ENCODE measurements around the gene DCLRE1C.
"Not testable (repeated sequence)": the region's sequence is repeated elsewhere in the genome, so short reads cannot be mapped to it uniquely, and the experiment has no call there.

DCLRE1C gene

GRCh38 chr10:14954001-14954770 lies at the start of gene DCLRE1C:
TSS of gene DCLRE1C (minus strand) at chr10:14954096. CDS start at chr10:14954010, 86 bp downstream.
- Mint-ChIP-seq H3K4me1 (ENCODE audit: low read depth) (peaks cover 47% of the 10 kb centered on the region), H3K27ac (peak within 1 kb of the TSS; percentile 92), H3K36me3 (ENCODE audit: low read depth) (peaks cover 11% of the 10 kb centered on the region), H3K9me3 (no peaks in the 10 kb centered on the region), H3K27me3 (ENCODE audit: low read depth) (no peaks in the 10 kb centered on the region), H3K4me3 (peak within 1 kb of the TSS; percentile 86)

- H3K27ac Mint-ChIP-seq: no peak overlapping the region
- no peaks in the 10 kb centered on the region for H3K36me3 Mint-ChIP-seq (ENCODE audit: low read depth)
- no peak overlapping the region for H3K4me3 Mint-ChIP-seq
- H3K9me3 Mint-ChIP-seq: no peaks in the 10 kb centered on the region
- H3K27me3 Mint-ChIP-seq (ENCODE audit: low read depth): peaks cover 4% of the 10 kb centered on the region
- H3K4me1 Mint-ChIP-seq (ENCODE audit: low read depth): peaks cover 8% of the 10 kb centered on the region
Measured at GRCh38 chr10:14995964-14996565, 42.2 kb upstream of the DCLRE1C start.

- not testable (repeated sequence) for H3K27me3 Mint-ChIP-seq (ENCODE audit: low read depth); H3K9me3 Mint-ChIP-seq; H3K36me3 Mint-ChIP-seq (ENCODE audit: low read depth); H3K4me3 Mint-ChIP-seq; H3K27ac Mint-ChIP-seq
- H3K4me1 Mint-ChIP-seq (ENCODE audit: low read depth): peaks cover 12% of the 10 kb centered on the region
Measured at GRCh38 chr10:14993500-14994455, 39.9 kb upstream of the DCLRE1C start.

GRCh38 chr10:14992336-14992735 lies 38.4 kb upstream of the DCLRE1C start:
- not testable (repeated sequence) for H3K27ac Mint-ChIP-seq; H3K9me3 Mint-ChIP-seq; H3K4me3 Mint-ChIP-seq; H3K36me3 Mint-ChIP-seq (ENCODE audit: low read depth); H3K27me3 Mint-ChIP-seq (ENCODE audit: low read depth)
- peaks cover 12% of the 10 kb centered on the region for H3K4me1 Mint-ChIP-seq (ENCODE audit: low read depth)

GRCh38 chr10:14991035-14991749 lies 37.3 kb upstream of the DCLRE1C start:
- not testable (repeated sequence) for H3K4me3 Mint-ChIP-seq; H3K27me3 Mint-ChIP-seq (ENCODE audit: low read depth); H3K9me3 Mint-ChIP-seq; H3K27ac Mint-ChIP-seq; H3K36me3 Mint-ChIP-seq (ENCODE audit: low read depth)
- H3K4me1 Mint-ChIP-seq (ENCODE audit: low read depth): peaks cover 12% of the 10 kb centered on the region

- not testable (repeated sequence) for H3K27me3 Mint-ChIP-seq (ENCODE audit: low read depth); H3K36me3 Mint-ChIP-seq (ENCODE audit: low read depth); H3K9me3 Mint-ChIP-seq; H3K4me3 Mint-ChIP-seq
- Mint-ChIP-seq H3K27ac (peak overlapping the region; percentile 20), H3K4me1 (ENCODE audit: low read depth) (peaks cover 12% of the 10 kb centered on the region)
Measured at GRCh38 chr10:14989552-14989951, 35.7 kb upstream of the DCLRE1C start.

GRCh38 chr10:14982744-14983143 lies 28.8 kb upstream of the DCLRE1C start:
- no peaks in the 10 kb centered on the region for H3K36me3 Mint-ChIP-seq (ENCODE audit: low read depth)
- no peaks in the 10 kb centered on the region for H3K4me1 Mint-ChIP-seq (ENCODE audit: low read depth)
- H3K27me3 Mint-ChIP-seq (ENCODE audit: low read depth): no peaks in the 10 kb centered on the region
- H3K27ac Mint-ChIP-seq: no peak overlapping the region
- H3K4me3 Mint-ChIP-seq: no peak overlapping the region
- H3K9me3 Mint-ChIP-seq: no peaks in the 10 kb centered on the region

- Mint-ChIP-seq H3K27ac (no peak overlapping the region), H3K4me3 (no peak overlapping the region), H3K9me3 (no peaks in the 10 kb centered on the region), H3K36me3 (ENCODE audit: low read depth) (no peaks in the 10 kb centered on the region), H3K4me1 (ENCODE audit: low read depth) (peaks cover 7% of the 10 kb centered on the region), H3K27me3 (ENCODE audit: low read depth) (peaks cover 13% of the 10 kb centered on the region)
Measured at GRCh38 chr10:14975672-14976273, 21.9 kb upstream of the DCLRE1C start.

- H3K27me3 Mint-ChIP-seq (ENCODE audit: low read depth): peaks cover 17% of the 10 kb centered on the region
- H3K27ac Mint-ChIP-seq; H3K4me1 Mint-ChIP-seq (ENCODE audit: low read depth); H3K4me3 Mint-ChIP-seq; H3K9me3 Mint-ChIP-seq; H3K36me3 Mint-ChIP-seq (ENCODE audit: low read depth): not testable (repeated sequence)
Measured at GRCh38 chr10:14974153-14974998, 20.5 kb upstream of the DCLRE1C start.

- Mint-ChIP-seq H3K27me3 (ENCODE audit: low read depth) (peaks cover 17% of the 10 kb centered on the region), H3K36me3 (ENCODE audit: low read depth) (no peaks in the 10 kb centered on the region), H3K4me3 (no peak overlapping the region), H3K4me1 (ENCODE audit: low read depth) (peaks cover 7% of the 10 kb centered on the region), H3K27ac (no peak overlapping the region), H3K9me3 (no peaks in the 10 kb centered on the region)
Measured at GRCh38 chr10:14971867-14972448, 18.1 kb upstream of the DCLRE1C start.

- no peaks in the 10 kb centered on the region for H3K9me3 Mint-ChIP-seq
- no peaks in the 10 kb centered on the region for H3K36me3 Mint-ChIP-seq (ENCODE audit: low read depth)
- H3K27ac Mint-ChIP-seq: no peak overlapping the region
- peaks cover 7% of the 10 kb centered on the region for H3K27me3 Mint-ChIP-seq (ENCODE audit: low read depth)
- H3K4me3 Mint-ChIP-seq: no peak overlapping the region
- no peaks in the 10 kb centered on the region for H3K4me1 Mint-ChIP-seq (ENCODE audit: low read depth)
Measured at GRCh38 chr10:14967897-14968296, 14.0 kb upstream of the DCLRE1C start.

GRCh38 chr10:14959221-14960057 lies 5.5 kb upstream of the DCLRE1C start, which contains the start of gene MEIG1:
TSS of gene MEIG1 (plus strand) at chr10:14959388. CDS start at chr10:14966469, 7,081 bp downstream.
- Mint-ChIP-seq H3K27me3 (ENCODE audit: low read depth) (no peaks in the 10 kb centered on the region), H3K4me3 (peak within 1 kb of the TSS; percentile 93), H3K36me3 (ENCODE audit: low read depth) (no peaks in the 10 kb centered on the region), H3K4me1 (ENCODE audit: low read depth) (peaks cover 23% of the 10 kb centered on the region), H3K9me3 (no peaks in the 10 kb centered on the region), H3K27ac (peak within 1 kb of the TSS; percentile 97)
